H9 (cell line): ENCODE data around the gene HSFX4. TPM values are rescaled to one million over a fixed set of nuclear protein-coding genes. Genes with fewer than 3 reads are reported as not detected.

Experiments
- DNase-seq: peaks from one replicate; pipeline ENCODE4 v3.0.0-alpha.2; 2017
- H2AFZ ChIP-seq: one replicate; pipeline ENCODE4 v1.6.1; 2013; ENCODE audit warnings: mild to moderate bottlenecking, low read length, control low read depth, moderate library complexity
- H2AK5ac ChIP-seq: 2 replicates; pipeline ENCODE4 v1.6.1; 2013; ENCODE audit warnings: low read length, control low read depth, mixed read lengths; ENCODE audit not compliant: insufficient read length
- H2BK120ac ChIP-seq: one replicate; pipeline ENCODE4 v1.6.1; 2013; ENCODE audit warnings: low read depth, mild to moderate bottlenecking, low read length, control low read depth, inconsistent platforms; ENCODE audit not compliant: poor library complexity, severe bottlenecking
- H2BK12ac ChIP-seq: 2 replicates; pipeline ENCODE4 v1.6.1; 2013; ENCODE audit warnings: low read length, control low read depth, mixed read lengths, low read depth; ENCODE audit not compliant: insufficient read length
- H2BK15ac ChIP-seq: 2 replicates; pipeline ENCODE4 v1.6.1; 2013; ENCODE audit warnings: low read depth, low read length, control low read depth
- H2BK20ac ChIP-seq: one replicate; pipeline ENCODE4 v1.6.1; 2013; ENCODE audit warnings: low read depth, mild to moderate bottlenecking, low read length, control low read depth, inconsistent platforms; ENCODE audit not compliant: poor library complexity, severe bottlenecking
- H2BK5ac ChIP-seq: 2 replicates; pipeline ENCODE4 v1.6.1; 2013; ENCODE audit warnings: low read length, control low read depth, mixed read lengths; ENCODE audit not compliant: insufficient read length
- H3K14ac ChIP-seq: 2 replicates; pipeline ENCODE4 v1.6.1; 2013; ENCODE audit warnings: low read length, control low read depth; ENCODE audit not compliant: insufficient read depth
- H3K18ac ChIP-seq: 2 replicates; pipeline ENCODE4 v1.6.1; 2013; ENCODE audit warnings: low read depth, mild to moderate bottlenecking, mixed read lengths, low read length, control low read depth; ENCODE audit not compliant: insufficient read length
- H3K23ac ChIP-seq: 2 replicates; pipeline ENCODE4 v1.6.1; 2013; ENCODE audit warnings: low read length, control low read depth, mixed read lengths, low read depth; ENCODE audit not compliant: insufficient read length
- H3K23me2 ChIP-seq: 2 replicates; pipeline ENCODE4 v1.6.1; 2013; ENCODE audit warnings: low read depth, mild to moderate bottlenecking, mixed read lengths, low read length, control low read depth; ENCODE audit not compliant: insufficient read length, poor library complexity, severe bottlenecking
- H3K27ac ChIP-seq: 2 replicates; pipeline ENCODE4 v1.5.1; 2013; ENCODE audit warnings: low read length, control low read depth, mixed read lengths, low read depth; ENCODE audit not compliant: insufficient read length
- H3K27me3 ChIP-seq: 2 replicates; pipeline ENCODE4 v1.6.1; 2013; ENCODE audit warnings: low read length, control low read depth, inconsistent platforms; ENCODE audit not compliant: insufficient read depth
- H3K4ac ChIP-seq: 2 replicates; pipeline ENCODE4 v1.6.1; 2013; ENCODE audit warnings: low read depth, mild to moderate bottlenecking, control low read depth, inconsistent platforms, low read length, moderate library complexity
- H3K4me1 ChIP-seq: 2 replicates; pipeline ENCODE4 v1.6.1; 2013; ENCODE audit warnings: low read length, control low read depth, inconsistent platforms; ENCODE audit not compliant: insufficient read depth
- H3K4me2 ChIP-seq: 2 replicates; pipeline ENCODE4 v1.6.1; 2013; ENCODE audit warnings: low read length, control low read depth, mixed read lengths; ENCODE audit not compliant: insufficient read length, insufficient read depth
- H3K56ac ChIP-seq: 2 replicates; pipeline ENCODE4 v1.6.1; 2013; ENCODE audit warnings: low read depth, mild to moderate bottlenecking, mixed read lengths, low read length, control low read depth; ENCODE audit not compliant: insufficient read length
- H3K79me1 ChIP-seq: 2 replicates; pipeline ENCODE4 v1.6.1; 2013; ENCODE audit warnings: low read depth, mild to moderate bottlenecking, moderate library complexity, low read length, control low read depth, inconsistent platforms; ENCODE audit not compliant: insufficient read depth, poor library complexity, severe bottlenecking
- H3K79me2 ChIP-seq: 2 replicates; pipeline ENCODE4 v1.6.1; 2013; ENCODE audit warnings: low read length, control low read depth, inconsistent platforms; ENCODE audit not compliant: insufficient read depth
- H3K9ac ChIP-seq: 2 replicates; pipeline ENCODE4 v1.6.1; 2013; ENCODE audit warnings: low read length, control low read depth, mixed read lengths; ENCODE audit not compliant: insufficient read length; ENCODE audit errors: extremely low read depth
- H3K9me3 ChIP-seq: one replicate; pipeline ENCODE4 v1.6.1; 2013; ENCODE audit warnings: low read depth, low read length, inconsistent platforms; ENCODE audit not compliant: control insufficient read depth
- H3T11ph ChIP-seq: one replicate; pipeline ENCODE4 v1.6.1; 2013; ENCODE audit warnings: mild to moderate bottlenecking, low read length, control low read depth, inconsistent platforms
- H4K20me1 ChIP-seq: one replicate; pipeline ENCODE4 v1.6.1; 2013; ENCODE audit not compliant: control insufficient read depth, insufficient read length, insufficient read depth
- H4K5ac ChIP-seq: 2 replicates; pipeline ENCODE4 v1.6.1; 2013; ENCODE audit warnings: low read depth, mild to moderate bottlenecking, mixed read lengths, low read length, control low read depth; ENCODE audit not compliant: insufficient read length
- H4K8ac ChIP-seq: replicated peaks from 2 replicates; pipeline ENCODE4 v1.6.1; 2013; ENCODE audit warnings: low read length, control low read depth, mixed read lengths, low read depth; ENCODE audit not compliant: insufficient read length
- H4K91ac ChIP-seq: 2 replicates; pipeline ENCODE4 v1.6.1; 2013; ENCODE audit warnings: low read depth, mild to moderate bottlenecking, moderate library complexity, mixed read lengths, low read length, control low read depth; ENCODE audit not compliant: insufficient read length
- H3K27ac Mint-ChIP-seq, 3 experiments: 2 replicates in 2 of 3; 3 replicates in 1 of 3; pipeline ENCODE4 v1.8.0; 2020 to 2021; ENCODE audit warnings: mixed read lengths in 3 of 3, mild to moderate bottlenecking in 1 of 3, moderate library complexity in 1 of 3
- H3K27me3 Mint-ChIP-seq: 2 replicates; pipeline ENCODE4 v1.8.0; 2021; ENCODE audit warnings: low read depth, mild to moderate bottlenecking, moderate library complexity, mixed read lengths
- H3K36me3 Mint-ChIP-seq, 3 experiments: 2 replicates in 2 of 3; 3 replicates in 1 of 3; pipeline ENCODE4 v1.8.0; 2020 to 2021; ENCODE audit warnings: low read depth in 3 of 3, mixed read lengths in 3 of 3; ENCODE audit not compliant: insufficient read depth in 1 of 3
- H3K4me1 Mint-ChIP-seq, 2 experiments: 2 replicates each; pipeline ENCODE4 v1.8.0; 2020; ENCODE audit warnings: mixed read lengths in 2 of 2
- H3K4me3 Mint-ChIP-seq, 2 experiments: 2 replicates in 1 of 2; 3 replicates in 1 of 2; pipeline ENCODE4 v1.8.0; 2020 to 2021; ENCODE audit warnings: mild to moderate bottlenecking in 2 of 2, mixed read lengths in 2 of 2, moderate library complexity in 1 of 2
- H3K9me3 Mint-ChIP-seq, 2 experiments: 2 replicates in 1 of 2; 3 replicates in 1 of 2; pipeline ENCODE4 v1.8.0; 2020; ENCODE audit warnings: mild to moderate bottlenecking in 2 of 2, mixed read lengths in 2 of 2, moderate library complexity in 1 of 2
- WGBS: extraction: QIAGEN DNeasy Blood & Tissue Kit; methylation state at CpG from one replicate; pipeline ENCODE4 v1.1.7; 2013; ENCODE audit warnings: missing lambda C conversion rate, low lambda C conversion rate, mixed read lengths; ENCODE audit not compliant: insufficient read length; ENCODE audit errors: extremely low coverage; 5-methylcytosine and 5-hydroxymethylcytosine counted together
- total RNA-seq: library from RNA; stranded (reverse); gene quantifications from 2 replicates; pipeline ENCODE4 v1.2.1, GENCODE V29; 2021
- TF ChIP-seq, protein P1 (sequence below): fragments of 200-600 bp; sonication (generic); conservative IDR thresholded peaks from 3 replicates; pipeline ENCODE4 v1.8.0; 2021; ENCODE audit warnings: antibody characterized with exemption, mild to moderate bottlenecking

The HSFX4 gene
- total RNA-seq, 1 experiment from 2014 or later: not detected

DNA sequence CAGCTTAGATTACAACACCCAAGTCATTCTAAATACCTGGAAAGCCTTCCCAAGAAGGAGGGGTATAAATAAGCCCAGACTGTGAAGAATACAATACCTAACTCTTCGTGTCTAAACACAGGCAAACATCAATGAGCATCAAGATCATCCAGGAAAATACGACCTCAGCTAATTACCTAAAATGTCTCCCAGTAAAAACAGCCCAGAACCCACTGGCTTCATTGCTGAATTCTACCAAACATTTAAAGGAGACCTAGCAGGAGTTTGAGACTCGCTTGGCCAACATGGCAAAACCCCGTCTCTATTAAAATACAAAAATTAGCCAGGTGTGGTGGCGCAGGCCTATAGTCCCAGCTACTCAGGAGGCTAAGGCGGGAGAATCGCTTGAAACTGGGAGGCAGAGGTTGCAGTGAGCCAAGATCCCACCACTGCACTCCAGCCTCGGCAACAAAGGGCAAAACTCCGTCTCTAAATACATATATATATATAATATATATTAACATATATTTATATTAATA lies 19.1 kb upstream of the HSFX4 start:
- Histone ChIP-seq H3K4me1 (no peaks in the 10 kb centered on the region), H3T11ph (no peak overlapping the region), H3K14ac (no peak overlapping the region), H3K79me2 (no peaks in the 10 kb centered on the region), H3K9ac (no peak overlapping the region), H4K8ac (no peak overlapping the region), H2BK120ac (no peak overlapping the region), H4K91ac (no peak overlapping the region), H2BK15ac (no peak overlapping the region), H4K5ac (no peak overlapping the region), H3K27me3 (no peaks in the 10 kb centered on the region), H2BK5ac (no peak overlapping the region), H3K4ac (no peak overlapping the region), H2AFZ (no peak overlapping the region), H2BK12ac (no peak overlapping the region), H3K4me2 (no peak overlapping the region), H3K23me2 (no peaks in the 10 kb centered on the region), H4K20me1 (no peaks in the 10 kb centered on the region), H2BK20ac (no peak overlapping the region), H3K79me1 (no peaks in the 10 kb centered on the region), H3K18ac (no peak overlapping the region), H2AK5ac (no peak overlapping the region), H3K56ac (no peak overlapping the region), H3K9me3 (peaks cover 30% of the 10 kb centered on the region), H3K27ac (no peak overlapping the region), H3K23ac (no peak overlapping the region)
- peaks cover 1% of the 10 kb centered on the region; the same call in 1 of the 2 replicates for H3K27me3 Mint-ChIP-seq
- no CpG with 5 or more reads among the region's 9 CpGs for WGBS
- DNase-seq: no peak
- H3K36me3 Mint-ChIP-seq: peaks cover 0 to 4% (median 3%) of the 10 kb centered on the region in 3 experiments; a peak in 3 of 7 replicates
- no peak overlapping the region for H3K27ac Mint-ChIP-seq
- TF ChIP-seq, protein P1, sequence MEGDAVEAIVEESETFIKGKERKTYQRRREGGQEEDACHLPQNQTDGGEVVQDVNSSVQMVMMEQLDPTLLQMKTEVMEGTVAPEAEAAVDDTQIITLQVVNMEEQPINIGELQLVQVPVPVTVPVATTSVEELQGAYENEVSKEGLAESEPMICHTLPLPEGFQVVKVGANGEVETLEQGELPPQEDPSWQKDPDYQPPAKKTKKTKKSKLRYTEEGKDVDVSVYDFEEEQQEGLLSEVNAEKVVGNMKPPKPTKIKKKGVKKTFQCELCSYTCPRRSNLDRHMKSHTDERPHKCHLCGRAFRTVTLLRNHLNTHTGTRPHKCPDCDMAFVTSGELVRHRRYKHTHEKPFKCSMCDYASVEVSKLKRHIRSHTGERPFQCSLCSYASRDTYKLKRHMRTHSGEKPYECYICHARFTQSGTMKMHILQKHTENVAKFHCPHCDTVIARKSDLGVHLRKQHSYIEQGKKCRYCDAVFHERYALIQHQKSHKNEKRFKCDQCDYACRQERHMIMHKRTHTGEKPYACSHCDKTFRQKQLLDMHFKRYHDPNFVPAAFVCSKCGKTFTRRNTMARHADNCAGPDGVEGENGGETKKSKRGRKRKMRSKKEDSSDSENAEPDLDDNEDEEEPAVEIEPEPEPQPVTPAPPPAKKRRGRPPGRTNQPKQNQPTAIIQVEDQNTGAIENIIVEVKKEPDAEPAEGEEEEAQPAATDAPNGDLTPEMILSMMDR: no peak
- no peak overlapping the region for H3K4me3 Mint-ChIP-seq
- H3K9me3 Mint-ChIP-seq: peaks cover 40 to 61% of the 10 kb centered on the region in 2 experiments
- no peaks in the 10 kb centered on the region for H3K4me1 Mint-ChIP-seq
